ENCODE results near the gene PPP6R2.

The PPP6R2 gene

DNA sequence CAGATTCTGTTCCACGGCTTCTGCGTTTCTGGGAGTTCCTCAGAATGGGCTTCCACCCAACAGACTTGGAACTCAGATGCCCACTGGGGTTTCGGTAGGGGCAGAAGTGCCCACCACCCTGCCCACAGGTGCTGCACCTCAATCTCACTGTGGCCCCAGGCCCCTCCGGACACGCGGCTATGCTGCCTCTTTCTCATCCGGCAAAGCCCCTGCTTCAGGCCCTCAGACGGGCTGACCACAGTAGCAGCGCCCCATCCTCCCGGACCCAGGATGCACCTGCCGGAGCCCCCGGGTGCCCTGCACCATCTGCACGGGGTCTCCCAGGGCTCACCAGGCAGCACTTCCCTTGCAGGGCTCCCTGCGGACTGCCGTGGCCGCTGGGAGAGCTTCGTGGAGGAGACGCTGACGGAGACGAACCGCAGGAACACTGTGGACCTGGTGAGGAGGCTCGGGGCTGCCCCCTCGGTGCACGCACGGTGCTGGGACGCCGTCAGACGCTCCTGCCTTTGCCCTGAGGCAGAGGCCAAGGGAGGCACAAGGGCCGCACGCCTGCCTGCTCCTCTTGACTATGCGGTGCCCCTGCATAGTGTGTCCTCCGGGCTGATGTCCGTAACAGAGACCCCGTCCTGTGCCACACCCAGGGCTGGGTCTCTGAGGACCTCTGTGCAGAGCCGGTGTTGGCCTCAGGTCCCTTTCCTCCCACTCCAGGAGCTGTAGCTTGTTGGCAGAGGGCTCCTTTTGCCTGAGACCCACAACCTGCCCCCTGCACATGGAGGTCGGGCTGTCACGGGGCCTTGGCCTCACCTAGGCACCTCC lies 93.1 kb downstream of the PPP6R2 start:
- no peak for DNase-seq

- no peak for DNase-seq
Measured at GRCh38 chr22:50436841-50437341, 93.8 kb downstream of the PPP6R2 start.

- no peak for DNase-seq
Measured at GRCh38 chr22:50437511-50438304, 94.6 kb downstream of the PPP6R2 start.

DNA sequence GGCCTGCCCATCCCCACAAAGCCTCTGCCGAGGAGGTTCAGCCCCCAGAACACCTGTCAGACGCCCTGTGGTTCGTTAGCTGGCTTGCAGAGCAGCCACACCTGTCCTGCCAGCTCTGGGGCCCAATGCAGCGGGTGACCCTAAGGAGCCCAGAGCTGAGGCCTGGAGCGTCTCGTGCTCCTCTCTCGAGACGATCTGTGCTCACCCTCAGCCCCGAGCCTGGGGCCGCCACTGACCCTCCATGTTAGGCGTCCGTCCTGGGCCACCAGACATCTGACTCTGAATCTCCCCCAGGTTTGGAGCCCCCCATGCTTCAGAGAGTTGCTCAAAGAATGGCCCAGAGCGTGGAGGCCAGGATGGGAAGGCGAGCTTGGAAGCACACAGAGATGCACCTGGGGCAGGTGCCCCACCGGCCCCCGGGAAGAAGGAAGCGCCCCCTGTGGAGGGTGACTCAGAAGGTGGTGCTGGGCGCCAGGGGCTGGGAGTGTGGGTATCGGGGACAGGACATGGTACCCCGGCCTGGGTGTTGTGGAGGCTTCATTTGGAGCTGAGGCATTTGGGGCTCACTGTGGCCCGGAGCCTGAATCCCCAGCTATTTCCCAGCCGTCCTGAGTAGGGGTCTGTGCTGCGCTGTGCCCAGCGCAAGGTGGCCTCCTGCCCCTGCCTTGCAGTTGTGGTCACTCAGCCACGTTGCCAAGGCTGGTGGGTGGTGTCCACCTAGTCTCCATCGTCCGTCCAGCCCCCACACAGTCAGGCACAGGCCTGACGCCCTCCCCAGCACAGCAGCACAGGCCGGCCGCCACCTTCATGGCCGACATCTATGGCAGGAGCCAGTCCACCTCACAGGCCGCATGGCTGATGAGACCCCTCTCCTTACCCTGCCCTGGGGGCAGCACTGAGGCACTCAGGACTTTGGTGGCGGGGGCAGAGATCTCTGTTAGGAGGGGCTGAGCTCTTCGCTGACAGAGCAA lies 95.5 kb downstream of the PPP6R2 start:
- no peak for DNase-seq

DNA sequence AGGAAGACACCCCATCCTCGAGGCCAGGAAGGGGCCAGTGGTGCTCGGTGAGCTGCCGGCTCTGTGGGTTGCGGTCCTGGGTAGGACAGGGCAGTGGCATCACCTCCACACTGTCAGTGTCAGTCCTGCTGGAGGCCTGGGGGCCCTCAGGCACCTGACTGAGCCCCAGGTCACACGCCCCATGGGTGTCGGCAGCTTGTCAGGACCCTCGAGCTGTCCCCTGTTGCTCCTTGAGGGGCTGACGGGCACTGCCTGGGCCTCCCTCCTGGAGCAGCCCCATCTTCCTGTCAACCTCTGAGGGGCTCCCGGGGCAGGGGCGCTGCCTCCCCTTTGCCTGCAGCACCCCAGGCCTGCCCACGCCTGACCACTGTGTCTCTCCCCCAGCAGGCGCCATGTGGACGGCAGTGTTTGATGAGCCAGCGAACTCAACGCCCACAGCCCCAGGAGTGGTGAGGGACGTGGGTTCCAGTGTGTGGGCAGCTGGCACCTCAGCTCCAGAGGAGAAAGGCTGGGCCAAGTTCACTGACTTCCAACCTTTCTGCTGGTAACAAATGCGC lies 96.3 kb downstream of the PPP6R2 start:
- DNase-seq, result no peak

GRCh38 chr22:50439871-50440331 lies 96.8 kb downstream of the PPP6R2 start:
- DNase-seq, result no peak

- no peak for DNase-seq
Measured at GRCh38 chr22:50440544-50441249, 97.6 kb downstream of the PPP6R2 start.

GRCh38 chr22:50441428-50441993 lies 98.4 kb downstream of the PPP6R2 start:
- DNase-seq, result no peak

- no peak for DNase-seq
Measured at GRCh38 chr22:50443197-50443596, 100.1 kb downstream of the PPP6R2 start.

- DNase-seq, result no peak
Measured at GRCh38 chr22:50443801-50444625, 100.9 kb downstream of the PPP6R2 start.

DNA sequence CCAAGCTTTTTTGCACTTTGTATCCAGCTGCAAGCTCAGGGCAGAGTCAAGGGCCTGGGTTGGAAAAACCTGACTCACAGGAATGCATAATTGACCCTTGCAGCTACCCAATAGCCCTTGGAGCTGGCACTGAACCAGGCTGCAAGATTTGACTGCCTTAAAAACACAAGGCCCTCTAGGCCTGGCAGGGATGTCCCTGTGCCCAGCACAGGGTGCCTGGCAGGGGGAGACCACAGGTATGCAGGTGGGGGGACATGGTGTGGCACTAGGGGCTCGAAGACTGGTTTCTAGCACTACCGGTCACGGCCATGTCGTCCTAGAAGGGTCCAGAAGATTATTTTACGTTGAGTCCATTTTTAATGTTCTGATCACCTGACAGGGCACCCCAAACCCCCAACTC lies 101.5 kb downstream of the PPP6R2 start:
- DNase-seq, result no peak

DNA sequence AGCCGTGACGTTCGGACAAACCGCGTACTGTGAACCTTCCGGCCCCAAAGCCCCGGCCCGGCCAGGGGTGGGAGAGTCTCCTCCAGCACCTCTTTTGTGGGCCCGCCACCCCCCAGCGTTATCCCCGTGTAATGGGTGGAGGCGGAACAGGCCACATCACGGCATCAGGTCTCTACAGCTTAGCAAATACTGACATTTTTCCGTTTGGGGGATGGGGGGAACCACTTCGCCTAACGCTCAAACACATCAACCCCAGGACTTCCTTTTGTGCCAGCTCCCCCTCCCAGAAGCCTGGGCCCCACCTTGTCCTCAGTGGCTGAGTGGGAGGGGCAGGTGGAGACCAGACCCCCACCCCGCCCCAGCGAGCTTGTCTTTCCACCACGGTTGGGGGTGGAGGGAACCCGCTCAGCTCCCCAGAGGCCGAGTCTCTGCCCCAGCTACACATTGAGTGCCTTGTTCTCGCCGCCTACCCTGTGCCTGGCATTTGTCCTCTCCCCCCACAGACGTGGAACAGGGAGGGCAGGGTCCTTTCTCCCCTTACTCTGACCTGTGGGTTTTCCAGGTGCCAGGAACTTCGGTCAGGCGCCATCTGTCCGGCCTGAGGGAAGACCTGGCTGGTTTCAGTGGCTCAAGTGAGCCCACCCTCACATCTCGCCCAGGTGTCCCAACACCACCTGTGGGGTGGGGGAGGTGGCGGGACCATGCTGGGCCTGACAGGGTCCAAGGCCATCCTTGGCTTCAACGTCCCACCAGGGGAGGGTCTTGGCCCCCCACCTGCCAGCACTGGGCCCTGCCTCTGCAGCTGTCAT lies 102.1 kb downstream of the PPP6R2 start:
- no peak for DNase-seq

- no peak for DNase-seq
Measured at GRCh38 chr22:50445880-50446707, 103.0 kb downstream of the PPP6R2 start.

DNA sequence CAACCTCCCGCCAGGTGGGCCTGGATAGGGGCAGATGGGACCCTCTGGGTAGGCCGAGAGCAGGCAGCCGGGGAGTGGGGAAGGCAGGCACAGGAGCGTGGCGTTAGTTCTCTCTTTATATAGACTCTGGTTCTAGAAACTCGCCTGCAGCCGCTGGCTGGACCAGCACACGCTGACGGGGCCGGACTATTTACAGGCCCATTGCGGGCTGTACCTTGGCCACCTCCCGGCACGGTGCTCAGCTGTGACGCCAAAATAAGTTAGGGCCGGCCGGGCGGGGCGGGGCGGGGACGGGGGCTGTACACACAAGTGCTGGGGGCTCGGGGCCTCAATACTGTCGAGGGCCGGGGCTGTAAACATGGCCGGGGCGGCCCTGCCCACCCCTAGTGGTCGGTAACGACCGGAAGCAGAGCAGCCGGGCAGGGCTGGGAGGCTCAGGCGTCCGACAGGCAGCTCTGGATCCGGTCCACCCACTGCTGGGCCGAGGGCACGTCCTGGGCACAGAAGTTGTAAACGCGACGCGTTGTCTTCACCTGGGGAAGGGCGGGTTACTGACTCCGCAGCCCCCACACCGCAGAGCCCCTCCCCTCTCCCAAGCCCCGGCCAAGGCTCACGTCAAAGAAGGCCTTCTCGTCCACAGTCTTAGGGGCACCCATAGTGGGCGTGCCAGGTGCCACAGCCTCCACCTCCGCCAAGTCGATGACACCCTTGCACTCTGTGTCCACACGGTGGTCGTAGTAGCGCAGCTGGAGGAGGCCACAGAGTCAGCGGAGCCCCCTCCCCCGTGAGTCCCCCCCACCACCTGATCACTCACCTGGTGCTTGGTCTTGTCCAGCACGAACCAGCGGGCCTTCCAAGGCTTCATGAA lies 103.8 kb downstream of the PPP6R2 start:
- no peak for DNase-seq

DNA sequence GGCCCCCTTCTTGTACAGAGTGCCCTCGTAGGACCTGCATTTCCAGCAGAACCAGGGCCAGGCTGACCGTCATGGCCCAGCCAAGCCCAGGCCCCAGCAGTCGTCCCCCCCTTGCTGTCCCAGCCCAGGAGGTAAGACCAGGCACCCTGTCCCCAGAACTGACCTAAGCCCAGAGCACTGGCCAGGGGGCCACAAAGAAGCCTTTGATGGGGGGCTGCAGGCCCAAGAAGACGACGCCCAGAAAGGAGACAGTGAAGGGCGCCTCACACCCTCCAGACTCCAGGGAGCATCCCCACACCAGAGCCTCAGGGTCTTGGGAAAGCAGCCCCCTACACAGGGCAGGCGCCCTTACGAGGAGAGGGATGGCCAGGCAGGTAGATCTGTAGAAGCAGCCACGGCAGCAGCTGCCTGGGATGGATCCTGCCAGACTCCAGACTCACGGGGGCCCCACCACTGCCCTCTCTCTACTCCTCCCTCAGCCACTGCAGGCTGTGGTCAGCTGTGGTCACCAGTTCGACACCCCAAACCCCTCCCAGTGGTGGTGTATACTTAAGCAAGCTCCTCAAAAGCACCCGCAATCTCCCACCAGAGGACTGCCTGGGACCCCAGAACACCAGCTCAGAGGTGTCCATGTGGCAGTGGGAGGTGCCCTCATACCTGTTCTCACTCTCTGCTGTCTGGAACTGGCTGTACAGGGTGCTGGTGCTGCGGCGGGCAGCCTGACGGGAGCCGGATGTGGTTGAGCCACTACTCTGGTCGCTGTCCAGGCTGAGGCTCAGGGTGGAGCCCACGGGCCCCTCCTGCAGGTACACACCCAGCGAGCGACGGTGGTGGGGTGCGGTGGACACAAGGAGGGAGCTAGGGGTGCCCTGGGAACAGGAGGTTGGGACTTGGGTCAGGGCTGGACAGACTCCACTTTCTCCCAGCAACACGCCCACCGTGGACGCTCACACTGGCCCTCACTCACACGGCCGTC lies 104.7 kb downstream of the PPP6R2 start:
- DNase-seq, result no peak

- no peak for DNase-seq
Measured at GRCh38 chr22:50452649-50453048, 109.5 kb downstream of the PPP6R2 start.

All from activated T-cell treated with anti-CD3 and anti-CD28 coated beads, Interleukin-2, amount 50 U/mL, for 48 hours (primary cell).